Measurements from ENCODE around the gene ERLEC1.
"Not testable (repeated sequence)": the region's sequence is repeated elsewhere in the genome, so short reads cannot be mapped to it uniquely, and the experiment has no call there.

Gene ERLEC1

GRCh38 chr2:53829980-53830290, 43.1 kb downstream of the ERLEC1 start:
- not testable (repeated sequence) for DNase-seq (ENCODE audit: low spot score)

GRCh38 chr2:53840580-53840979, 53.7 kb downstream of the ERLEC1 start:
- DNase-seq (ENCODE audit: low spot score): no peak

GRCh38 chr2:53841651-53842050, 54.8 kb downstream of the ERLEC1 start:
- not testable (repeated sequence) for DNase-seq (ENCODE audit: low spot score)

- no peak for DNase-seq (ENCODE audit: low spot score)
Observed at GRCh38 chr2:53842891-53843290, 56.0 kb downstream of the ERLEC1 start.

- no peak for DNase-seq (ENCODE audit: low spot score)
Observed at GRCh38 chr2:53843595-53843994, 56.8 kb downstream of the ERLEC1 start.

GRCh38 chr2:53848062-53848461, 61.2 kb downstream of the ERLEC1 start:
- DNase-seq (ENCODE audit: low spot score): no peak

- DNase-seq (ENCODE audit: low spot score): not testable (repeated sequence)
Observed at GRCh38 chr2:53851052-53851757, 64.4 kb downstream of the ERLEC1 start.

GRCh38 chr2:53852532-53852931, 65.7 kb downstream of the ERLEC1 start:
- no peak for DNase-seq (ENCODE audit: low spot score)

- DNase-seq (ENCODE audit: low spot score): no peak
Observed at GRCh38 chr2:53854678-53855077, 67.8 kb downstream of the ERLEC1 start.

GRCh38 chr2:53856272-53856671, 69.4 kb downstream of the ERLEC1 start:
- no peak for DNase-seq (ENCODE audit: low spot score)

GRCh38 chr2:53859206-53860181, 72.7 kb downstream of the ERLEC1 start, which contains the start of gene GPR75:
Gene GPR75 (minus strand): TSS chr2:53859967. CDS start chr2:53854756, 5,211 bp downstream.
- no peak for DNase-seq (ENCODE audit: low spot score)

GRCh38 chr2:53861824-53862223, 75.0 kb downstream of the ERLEC1 start:
- no peak for DNase-seq (ENCODE audit: low spot score)

- DNase-seq (ENCODE audit: low spot score): no peak
Observed at GRCh38 chr2:53863538-53864227, 76.8 kb downstream of the ERLEC1 start.

- no peak for DNase-seq (ENCODE audit: low spot score)
Observed at GRCh38 chr2:53865264-53865663, 78.4 kb downstream of the ERLEC1 start.

GRCh38 chr2:53865962-53866361, 79.1 kb downstream of the ERLEC1 start:
- DNase-seq (ENCODE audit: low spot score): no peak

GRCh38 chr2:53867169-53867568, 80.3 kb downstream of the ERLEC1 start:
- no peak for DNase-seq (ENCODE audit: low spot score)

- DNase-seq (ENCODE audit: low spot score): no peak
Observed at GRCh38 chr2:53867773-53868172, 80.9 kb downstream of the ERLEC1 start.

All from D341Med (cell line).